ENCODE data around the gene PRKRIP1.

Gene PRKRIP1

DNA sequence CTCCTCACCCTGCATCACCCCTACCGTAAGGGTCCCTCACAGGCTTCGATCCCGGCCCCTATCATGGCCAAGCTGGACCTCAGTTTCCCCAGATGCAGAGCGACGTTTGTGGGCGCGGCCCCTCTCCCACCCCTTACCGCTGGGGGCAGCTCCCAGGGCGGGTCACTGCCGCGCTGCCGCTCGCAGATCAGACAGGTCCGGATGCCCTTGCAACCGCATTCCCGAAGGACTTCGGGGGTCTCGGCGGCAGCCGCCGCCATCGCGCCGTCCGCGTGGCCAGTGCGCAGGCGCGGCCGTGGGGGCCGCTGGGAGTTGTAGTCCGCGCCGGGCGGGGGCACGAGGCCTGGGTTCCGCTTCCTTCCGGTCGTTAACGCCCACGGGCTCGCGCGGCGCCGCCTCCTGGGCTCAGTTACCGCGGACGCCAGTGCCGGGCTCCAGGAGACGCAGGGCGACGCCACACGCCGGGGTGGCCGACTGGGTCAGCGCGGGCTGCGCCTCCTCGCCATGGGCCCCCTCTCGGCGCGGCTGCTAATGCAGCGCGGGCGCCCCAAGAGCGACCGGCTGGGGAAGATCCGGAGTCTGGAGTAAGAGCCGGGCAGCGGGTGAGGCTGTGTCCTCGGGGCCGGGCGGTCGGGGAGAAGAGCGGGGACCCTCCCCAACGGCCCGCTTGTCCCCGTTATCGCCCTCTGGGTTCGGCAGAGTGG is 68.6 kb downstream of the PRKRIP1 start, which contains the start of the genes ALKBH4 and LRWD1:
Gene ALKBH4, minus strand, starts transcription at position 287 of the 704 bp plus-strand sequence. Its CDS starts 27 bp downstream, at position 260.
Gene LRWD1, plus strand, starts transcription at position 408 of the 704 bp plus-strand sequence. Its CDS starts 97 bp downstream, at position 505.
- Histone ChIP-seq H3K4me3 (ENCODE audit: low read depth, low read length) (peak within 1 kb of the TSS; percentile 91), H3K27me3 (ENCODE audit: insufficient read depth, low read depth, severe bottlenecking) (no peaks in the 10 kb centered on the region), H3K9me3 (ENCODE audit: severe bottlenecking) (no peaks in the 10 kb centered on the region), H3K27ac (peak within 1 kb of the TSS; percentile 79), H3K36me3 (peaks cover 23% of the 10 kb centered on the region)
- TF ChIP-seq, protein P1, sequence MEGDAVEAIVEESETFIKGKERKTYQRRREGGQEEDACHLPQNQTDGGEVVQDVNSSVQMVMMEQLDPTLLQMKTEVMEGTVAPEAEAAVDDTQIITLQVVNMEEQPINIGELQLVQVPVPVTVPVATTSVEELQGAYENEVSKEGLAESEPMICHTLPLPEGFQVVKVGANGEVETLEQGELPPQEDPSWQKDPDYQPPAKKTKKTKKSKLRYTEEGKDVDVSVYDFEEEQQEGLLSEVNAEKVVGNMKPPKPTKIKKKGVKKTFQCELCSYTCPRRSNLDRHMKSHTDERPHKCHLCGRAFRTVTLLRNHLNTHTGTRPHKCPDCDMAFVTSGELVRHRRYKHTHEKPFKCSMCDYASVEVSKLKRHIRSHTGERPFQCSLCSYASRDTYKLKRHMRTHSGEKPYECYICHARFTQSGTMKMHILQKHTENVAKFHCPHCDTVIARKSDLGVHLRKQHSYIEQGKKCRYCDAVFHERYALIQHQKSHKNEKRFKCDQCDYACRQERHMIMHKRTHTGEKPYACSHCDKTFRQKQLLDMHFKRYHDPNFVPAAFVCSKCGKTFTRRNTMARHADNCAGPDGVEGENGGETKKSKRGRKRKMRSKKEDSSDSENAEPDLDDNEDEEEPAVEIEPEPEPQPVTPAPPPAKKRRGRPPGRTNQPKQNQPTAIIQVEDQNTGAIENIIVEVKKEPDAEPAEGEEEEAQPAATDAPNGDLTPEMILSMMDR (IDR thresholded peaks at IDR 0.05; ENCODE audit: low read depth, low read length) = peak; percentile 29; the same call in 1 of the 2 replicates
- DNase-seq = peak; percentile 94

DNA sequence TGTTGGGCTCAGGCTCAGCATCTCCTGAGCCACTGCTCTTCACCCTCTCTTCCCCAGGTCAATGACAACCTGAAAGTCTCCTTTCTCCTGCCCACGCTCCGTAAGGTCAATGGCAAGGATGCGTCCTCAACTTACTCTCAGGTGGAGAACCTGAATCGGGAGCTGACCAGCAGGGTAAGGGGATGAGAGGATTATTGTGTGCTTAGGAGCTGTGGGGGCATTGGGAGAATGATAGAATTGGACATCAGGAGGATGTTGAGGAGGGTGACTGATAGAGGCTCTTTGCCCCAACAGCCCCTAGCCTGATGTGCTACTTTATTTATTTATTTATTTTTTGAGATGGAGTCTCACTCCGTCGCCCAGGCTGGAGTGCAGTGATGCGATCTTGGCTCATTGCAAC is 69.9 kb downstream of the PRKRIP1 start:
- H3K4me3 ChIP-seq (ENCODE audit: low read depth, low read length) = no peak overlapping the region
- TF ChIP-seq, protein P1 (IDR thresholded peaks at IDR 0.05; ENCODE audit: low read depth, low read length) = no peak
- H3K27ac ChIP-seq = no peak overlapping the region
- DNase-seq = no peak
- no peaks in the 10 kb centered on the region for H3K9me3 ChIP-seq (ENCODE audit: severe bottlenecking)
- H3K27me3 ChIP-seq (ENCODE audit: insufficient read depth, low read depth, severe bottlenecking) = no peaks in the 10 kb centered on the region
- H3K36me3 ChIP-seq = peaks cover 35% of the 10 kb centered on the region

DNA sequence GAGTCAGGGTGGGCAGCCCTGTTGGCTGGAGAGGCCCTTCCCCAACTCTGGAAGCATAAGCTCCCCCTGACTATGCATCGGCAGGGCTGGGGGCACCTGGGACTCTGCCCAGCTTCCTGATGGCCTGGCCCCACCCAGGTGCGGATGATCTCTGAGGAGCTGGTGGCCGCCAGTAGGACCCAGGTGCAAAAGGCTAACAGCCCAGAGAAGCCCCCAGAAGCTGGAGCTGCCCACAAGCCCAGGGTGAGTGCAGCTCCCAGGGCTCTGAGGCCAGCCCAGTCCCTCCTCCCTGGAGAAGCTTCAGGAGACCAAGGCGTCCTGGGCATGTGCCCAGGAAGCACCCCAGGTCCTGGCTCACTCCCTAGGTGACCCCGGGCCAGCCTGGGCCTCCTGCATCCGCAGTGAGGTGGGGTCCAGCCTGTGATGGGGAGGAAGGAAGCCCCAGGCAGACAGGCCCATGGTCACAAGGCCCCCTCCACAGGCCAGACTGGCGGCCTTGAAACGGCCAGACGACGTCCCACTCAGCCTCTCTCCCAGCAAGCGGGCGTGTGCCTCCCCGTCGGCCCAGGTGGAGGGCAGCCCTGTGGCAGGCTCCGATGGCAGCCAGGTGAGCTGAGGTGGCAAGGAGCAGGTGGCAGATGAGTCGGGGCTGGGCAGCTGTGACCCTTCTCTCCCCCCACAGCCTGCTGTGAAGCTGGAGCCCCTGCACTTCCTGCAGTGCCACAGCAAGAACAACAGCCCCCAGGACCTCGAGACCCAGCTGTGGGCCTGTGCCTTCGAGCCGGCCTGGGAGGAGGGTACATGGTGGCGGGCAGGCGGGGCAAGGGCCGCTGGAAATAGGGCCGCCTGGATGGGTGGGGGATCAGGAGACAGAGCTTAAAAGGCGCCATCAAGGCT is 71.7 kb downstream of the PRKRIP1 start:
- H3K4me3 ChIP-seq (ENCODE audit: low read depth, low read length) = no peak overlapping the region
- H3K27me3 ChIP-seq (ENCODE audit: insufficient read depth, low read depth, severe bottlenecking) = no peaks in the 10 kb centered on the region
- no peak for DNase-seq
- no peaks in the 10 kb centered on the region for H3K9me3 ChIP-seq (ENCODE audit: severe bottlenecking)
- no peak overlapping the region for H3K27ac ChIP-seq
- TF ChIP-seq, protein P1 (IDR thresholded peaks at IDR 0.05; ENCODE audit: low read depth, low read length) = no peak
- peaks cover 44% of the 10 kb centered on the region for H3K36me3 ChIP-seq

DNA sequence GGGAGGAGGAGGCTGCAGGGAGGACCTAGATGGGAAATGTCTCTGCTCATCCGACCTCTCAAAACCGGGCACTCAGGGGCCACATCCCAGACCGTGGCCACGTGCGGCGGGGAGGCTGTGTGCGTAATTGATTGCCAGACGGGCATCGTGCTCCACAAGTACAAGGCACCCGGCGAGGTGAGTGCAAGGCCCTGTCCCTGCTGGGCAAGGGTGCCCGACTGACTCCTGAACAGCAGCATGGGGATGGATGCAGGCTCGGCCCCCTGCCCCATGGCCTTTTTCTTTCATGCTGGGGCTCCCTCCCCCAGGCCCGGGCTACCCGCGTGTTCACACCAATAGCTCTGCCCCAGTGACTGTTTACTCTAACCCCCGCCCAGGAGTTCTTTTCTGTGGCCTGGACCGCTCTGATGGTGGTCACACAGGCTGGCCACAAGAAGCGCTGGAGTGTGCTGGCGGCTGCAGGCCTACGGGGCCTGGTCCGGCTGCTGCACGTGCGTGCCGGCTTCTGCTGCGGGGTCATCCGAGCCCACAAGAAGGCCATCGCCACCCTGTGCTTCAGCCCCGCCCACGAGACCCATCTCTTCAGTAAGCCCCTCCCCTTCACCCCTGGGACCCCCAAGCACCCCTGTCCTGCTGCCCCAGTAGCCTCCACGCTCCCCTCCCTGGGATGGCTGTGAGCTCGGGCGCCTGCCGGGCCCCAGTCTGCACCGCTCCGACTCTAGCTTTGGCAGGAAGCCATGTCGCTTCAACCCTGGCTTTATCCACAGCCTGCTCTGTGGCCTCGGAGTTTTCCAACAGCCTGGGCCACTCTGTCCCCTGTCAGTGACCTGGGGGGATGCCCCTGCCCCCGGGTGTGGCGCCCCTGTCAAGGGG is 72.6 kb downstream of the PRKRIP1 start:
- no peaks in the 10 kb centered on the region for H3K27me3 ChIP-seq (ENCODE audit: insufficient read depth, low read depth, severe bottlenecking)
- DNase-seq = peak; percentile 7
- peaks cover 53% of the 10 kb centered on the region for H3K36me3 ChIP-seq
- TF ChIP-seq, protein P1 (IDR thresholded peaks at IDR 0.05; ENCODE audit: low read depth, low read length) = no peak
- H3K4me3 ChIP-seq (ENCODE audit: low read depth, low read length) = no peak overlapping the region
- no peaks in the 10 kb centered on the region for H3K9me3 ChIP-seq (ENCODE audit: severe bottlenecking)
- no peak overlapping the region for H3K27ac ChIP-seq

DNA sequence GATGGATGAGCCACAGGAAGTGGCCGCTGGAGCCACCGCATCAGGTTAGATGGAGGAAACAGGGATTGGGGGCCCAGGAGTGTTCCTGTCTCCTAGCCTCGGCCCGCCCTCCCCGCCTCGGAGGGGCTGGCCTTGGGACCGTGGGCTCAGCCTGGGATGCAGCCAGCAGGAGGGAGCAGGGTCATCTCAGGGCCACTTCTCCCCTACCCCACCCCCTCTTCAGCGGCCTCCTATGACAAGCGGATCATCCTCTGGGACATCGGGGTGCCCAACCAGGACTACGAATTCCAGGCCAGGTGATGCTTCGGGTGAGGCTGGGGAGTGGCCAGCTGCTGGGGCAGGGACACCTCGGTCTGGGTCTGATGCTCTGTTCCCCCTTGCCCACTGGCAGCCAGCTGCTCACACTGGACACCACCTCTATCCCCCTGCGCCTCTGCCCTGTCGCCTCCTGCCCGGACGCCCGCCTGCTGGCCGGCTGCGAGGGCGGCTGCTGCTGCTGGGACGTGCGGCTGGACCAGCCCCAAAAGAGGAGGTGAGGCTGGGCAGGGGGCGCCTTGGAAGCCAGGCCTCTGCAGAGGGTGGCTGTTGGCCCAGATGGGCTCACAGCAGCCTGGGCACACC is 73.3 kb downstream of the PRKRIP1 start:
- DNase-seq = peak; percentile 8
- no peak overlapping the region for H3K27ac ChIP-seq
- peaks cover 53% of the 10 kb centered on the region for H3K36me3 ChIP-seq
- H3K9me3 ChIP-seq (ENCODE audit: severe bottlenecking) = no peaks in the 10 kb centered on the region
- H3K27me3 ChIP-seq (ENCODE audit: insufficient read depth, low read depth, severe bottlenecking) = no peaks in the 10 kb centered on the region
- TF ChIP-seq, protein P1 (IDR thresholded peaks at IDR 0.05; ENCODE audit: low read depth, low read length) = no peak
- H3K4me3 ChIP-seq (ENCODE audit: low read depth, low read length) = no peak overlapping the region
